Fibroblast of mammary gland (primary cell): ENCODE data around the gene SCGB1A1.

Experiments used
- DNase-seq: peaks from one replicate; pipeline ENCODE4 v3.0.0-alpha.2; 2010; ENCODE audit warnings: low read depth
- H3K4me3 ChIP-seq: 2 replicates; pipeline ENCODE4 v1.5.1; 2011; ENCODE audit warnings: low read depth, mild to moderate bottlenecking, low read length, moderate library complexity; ENCODE audit not compliant: control insufficient read depth
- CTCF ChIP-seq: conservative IDR thresholded peaks from 2 replicates; pipeline ENCODE4 v1.5.1; 2011; ENCODE audit warnings: low read depth, low read length, inconsistent platforms; ENCODE audit not compliant: control insufficient read depth, insufficient read depth

Gene SCGB1A1

GRCh38 chr11:62452839-62453468 is 34.1 kb downstream of the SCGB1A1 start:
- H3K4me3 ChIP-seq, result no peak overlapping the region
- DNase-seq, result no peak
- TF ChIP-seq CTCF, result no peak

GRCh38 chr11:62456630-62457029 is 37.8 kb downstream of the SCGB1A1 start:
- no peak for TF ChIP-seq CTCF
- H3K4me3 ChIP-seq, result no peak overlapping the region
- no peak for DNase-seq

GRCh38 chr11:62457478-62457877 is 38.6 kb downstream of the SCGB1A1 start:
- TF ChIP-seq CTCF, result no peak
- DNase-seq, result no peak
- no peak overlapping the region for H3K4me3 ChIP-seq

GRCh38 chr11:62458212-62459002 is 39.6 kb downstream of the SCGB1A1 start:
- TF ChIP-seq CTCF, result no peak
- H3K4me3 ChIP-seq, result no peak overlapping the region
- DNase-seq, result no peak

GRCh38 chr11:62459080-62459479 is 40.2 kb downstream of the SCGB1A1 start:
- H3K4me3 ChIP-seq, result no peak overlapping the region
- TF ChIP-seq CTCF, result no peak
- DNase-seq, result peak; percentile 44

GRCh38 chr11:62461740-62462507 is 43.1 kb downstream of the SCGB1A1 start:
- peak; percentile 79 for DNase-seq
- TF ChIP-seq CTCF, result no peak
- H3K4me3 ChIP-seq, result no peak overlapping the region
